ENCODE measurements around the gene CHRM4. TPM values are rescaled to one million over a fixed set of nuclear protein-coding genes. Genes with fewer than 3 reads are reported as not detected.

Gene CHRM4
- polyA plus RNA-seq, 4 donors: 0.11 to 0.34 (median 0.21) TPM

- DNase-seq (ENCODE audit: low read depth in 4 of 4, low spot score in 3 of 4): no peak
Measured at GRCh38 chr11:46351606-46352005, 40.0 kb downstream of the CHRM4 start.

- DNase-seq (ENCODE audit: low read depth in 4 of 4, low spot score in 3 of 4): no peak
Measured at GRCh38 chr11:46351148-46351547, 40.4 kb downstream of the CHRM4 start.

- DNase-seq (ENCODE audit: low read depth in 4 of 4, low spot score in 3 of 4): no peak
Measured at GRCh38 chr11:46350695-46351094, 40.9 kb downstream of the CHRM4 start.

GRCh38 chr11:46348566-46349401 is 42.8 kb downstream of the CHRM4 start:
- no peak for DNase-seq (ENCODE audit: low read depth in 4 of 4, low spot score in 3 of 4)

GRCh38 chr11:46347637-46348311 is 43.8 kb downstream of the CHRM4 start:
- no peak for DNase-seq (ENCODE audit: low read depth in 4 of 4, low spot score in 3 of 4)

GRCh38 chr11:46346886-46347636 is 44.5 kb downstream of the CHRM4 start, which contains the start of gene DGKZ:
TSS of gene DGKZ (plus strand) at chr11:46347463. CDS start at chr11:46347660, 197 bp downstream.
- DNase-seq (ENCODE audit: low read depth in 4 of 4, low spot score in 3 of 4): peak in 1 of 4 donors; percentile 75

- no peak for DNase-seq (ENCODE audit: low read depth in 4 of 4, low spot score in 3 of 4)
Measured at GRCh38 chr11:46345881-46346484, 45.6 kb downstream of the CHRM4 start.

- DNase-seq (ENCODE audit: low read depth in 4 of 4, low spot score in 3 of 4): no peak
Measured at GRCh38 chr11:46345131-46345597, 46.4 kb downstream of the CHRM4 start.

GRCh38 chr11:46343520-46343919 is 48.1 kb downstream of the CHRM4 start:
- no peak for DNase-seq (ENCODE audit: low read depth in 4 of 4, low spot score in 3 of 4)

- no peak for DNase-seq (ENCODE audit: low read depth in 4 of 4, low spot score in 3 of 4)
Measured at GRCh38 chr11:46342239-46342638, 49.3 kb downstream of the CHRM4 start.

- DNase-seq (ENCODE audit: low read depth in 4 of 4, low spot score in 3 of 4): no peak
Measured at GRCh38 chr11:46341454-46341853, 50.1 kb downstream of the CHRM4 start.

GRCh38 chr11:46339816-46340215 is 51.8 kb downstream of the CHRM4 start:
- DNase-seq (ENCODE audit: low read depth in 4 of 4, low spot score in 3 of 4): no peak

GRCh38 chr11:46338988-46339666 is 52.4 kb downstream of the CHRM4 start:
- peak in 1 of 4 donors; percentile 53 for DNase-seq (ENCODE audit: low read depth in 4 of 4, low spot score in 3 of 4)

- no peak for DNase-seq (ENCODE audit: low read depth in 4 of 4, low spot score in 3 of 4)
Measured at GRCh38 chr11:46338636-46338987, 53.0 kb downstream of the CHRM4 start.

- no peak for DNase-seq (ENCODE audit: low read depth in 4 of 4, low spot score in 3 of 4)
Measured at GRCh38 chr11:46337626-46338345, 53.8 kb downstream of the CHRM4 start.

- no peak for DNase-seq (ENCODE audit: low read depth in 4 of 4, low spot score in 3 of 4)
Measured at GRCh38 chr11:46336563-46337180, 54.9 kb downstream of the CHRM4 start.

- no peak for DNase-seq (ENCODE audit: low read depth in 4 of 4, low spot score in 3 of 4)
Measured at GRCh38 chr11:46335890-46336562, 55.5 kb downstream of the CHRM4 start.

GRCh38 chr11:46335271-46335670 is 56.3 kb downstream of the CHRM4 start:
- DNase-seq (ENCODE audit: low read depth in 4 of 4, low spot score in 3 of 4): no peak
